RWPE1 (cell line): ENCODE data around the gene USP2.

ENCODE experiments used
- CTCF ChIA-PET: fragments of 350-600 bp; sonication (Branson Sonifier 250); formaldehyde crosslinking; extraction: SDS; loops from one replicate; lab custom pipeline; 2021; lab: Yijun Ruan, JAX
- POLR2A ChIA-PET: fragments of 400-600 bp; formaldehyde crosslinking; extraction: SDS; loops from one replicate; lab custom pipeline; 2020; ENCODE audit warnings: antibody characterized with exemption; ENCODE audit not compliant: low non-redundant PET; lab: Yijun Ruan, JAX
- DNase-seq: peaks from one replicate; pipeline ENCODE4 v3.0.0; 2012; ENCODE audit warnings: low spot score
- H3K27ac ChIP-seq: fragments of 450-650 bp; 2 replicates; pipeline ENCODE4 v1.5.1; 2017
- CTCF ChIP-seq: fragments of 450-650 bp; conservative IDR thresholded peaks from 2 replicates; pipeline ENCODE4 v1.5.1; 2017; ENCODE audit warnings: low read depth, mild to moderate bottlenecking

Gene USP2

GRCh38 chr11:119362741-119363080, 18.8 kb downstream of the USP2 start:
- no peak for DNase-seq
- no peak for TF ChIP-seq CTCF
- ChIA-PET POLR2A (no interaction called here), CTCF (interaction anchor here (0.6 to 2.6 kb wide), 6 partner anchors 9 to 365 kb away, joined by 3 to 14 read pairs (median 9); partner anchors contain the start of genes C1QTNF5 and USP2)
- H3K27ac ChIP-seq: peak overlapping the region; percentile 100

- DNase-seq: no peak
- peak overlapping the region; percentile 100 for H3K27ac ChIP-seq
- TF ChIP-seq CTCF: no peak
- CTCF ChIA-PET: interaction anchor here (0.7 to 2.6 kb wide), 7 partner anchors 8 to 346 kb away, joined by 3 to 14 read pairs (median 8); partner anchors contain the start of genes C1QTNF5 and USP2
- POLR2A ChIA-PET: no interaction called here
Measured at GRCh38 chr11:119361941-119362725, 19.4 kb downstream of the USP2 start.

- CTCF ChIA-PET: interaction anchor here (0.6 to 2.6 kb wide), 7 partner anchors 10 to 345 kb away, joined by 3 to 14 read pairs (median 8); partner anchors contain the start of genes C1QTNF5 and USP2
- peak; percentile 89 for DNase-seq
- no peak for TF ChIP-seq CTCF
- peak overlapping the region; percentile 100 for H3K27ac ChIP-seq
- POLR2A ChIA-PET: no interaction called here
Measured at GRCh38 chr11:119361056-119361787, 20.3 kb downstream of the USP2 start.

GRCh38 chr11:119359365-119360214, 21.9 kb downstream of the USP2 start:
- ChIA-PET CTCF (interaction anchor here (4.4 kb wide), 1 partner anchor 15 kb away, joined by 77 read pairs; no protein-coding TSS in a partner anchor), POLR2A (no interaction called here)
- no peak for DNase-seq
- H3K27ac ChIP-seq: peak overlapping the region; percentile 100
- no peak for TF ChIP-seq CTCF

GRCh38 chr11:119357074-119357473, 24.4 kb downstream of the USP2 start:
- no peak overlapping the region for H3K27ac ChIP-seq
- CTCF ChIA-PET: interaction anchor here (0.5 to 4.4 kb wide), 16 partner anchors 7 to 302 kb away, joined by 3 to 77 read pairs (median 8); partner anchors contain the start of genes MFRP and USP2
- no peak for TF ChIP-seq CTCF
- POLR2A ChIA-PET: no interaction called here
- no peak for DNase-seq
